IPS DF 19.7 (cell line): ENCODE data around the gene IL5RA.

Experiments
- DNase-seq: peaks from one replicate; pipeline ENCODE4 v3.0.0-alpha.2; 2013; ENCODE audit warnings: low read depth, low spot score

Gene IL5RA, protein sequence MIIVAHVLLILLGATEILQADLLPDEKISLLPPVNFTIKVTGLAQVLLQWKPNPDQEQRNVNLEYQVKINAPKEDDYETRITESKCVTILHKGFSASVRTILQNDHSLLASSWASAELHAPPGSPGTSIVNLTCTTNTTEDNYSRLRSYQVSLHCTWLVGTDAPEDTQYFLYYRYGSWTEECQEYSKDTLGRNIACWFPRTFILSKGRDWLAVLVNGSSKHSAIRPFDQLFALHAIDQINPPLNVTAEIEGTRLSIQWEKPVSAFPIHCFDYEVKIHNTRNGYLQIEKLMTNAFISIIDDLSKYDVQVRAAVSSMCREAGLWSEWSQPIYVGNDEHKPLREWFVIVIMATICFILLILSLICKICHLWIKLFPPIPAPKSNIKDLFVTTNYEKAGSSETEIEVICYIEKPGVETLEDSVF

DNA sequence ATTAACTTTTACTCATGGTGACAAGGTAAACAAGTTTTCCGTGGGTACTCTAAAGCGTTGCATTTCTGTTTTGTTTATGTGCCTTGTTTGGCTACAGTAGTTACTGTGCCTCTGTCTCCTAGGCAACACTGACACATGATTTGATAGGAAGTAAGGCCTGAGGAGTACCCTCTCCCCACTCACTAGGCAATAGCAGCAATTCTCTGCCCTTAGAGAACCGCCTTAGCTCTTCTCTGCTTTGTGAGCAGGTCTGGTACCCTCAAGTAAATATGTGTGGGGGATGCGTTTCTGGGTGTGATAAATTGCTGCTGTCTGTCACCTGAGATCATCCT is at the start of gene IL5RA:
Gene IL5RA, minus strand, starts transcription at position 76 of the 332 bp plus-strand sequence. CDS start 5,390 bp downstream, outside the sequence.
- DNase-seq: no peak

DNA sequence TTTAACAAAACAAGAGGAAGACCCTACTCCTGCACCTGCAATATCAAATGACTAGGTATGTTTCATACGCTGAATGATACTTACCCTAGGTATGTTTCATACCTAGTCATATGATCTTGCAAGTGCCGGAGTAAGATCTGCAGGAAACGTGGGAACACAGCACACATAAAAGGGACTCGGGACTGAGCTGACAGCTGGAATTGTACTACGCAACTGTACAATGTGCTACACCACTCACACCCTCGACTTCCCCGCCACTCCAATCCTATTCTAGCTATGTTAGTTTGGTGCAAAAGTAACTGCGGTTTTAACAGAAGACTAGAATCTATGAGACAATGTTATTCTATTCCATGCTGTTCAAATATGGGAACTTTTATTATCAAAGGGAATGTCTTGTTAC is 47.3 kb upstream of the IL5RA start:
- DNase-seq: no peak

DNA sequence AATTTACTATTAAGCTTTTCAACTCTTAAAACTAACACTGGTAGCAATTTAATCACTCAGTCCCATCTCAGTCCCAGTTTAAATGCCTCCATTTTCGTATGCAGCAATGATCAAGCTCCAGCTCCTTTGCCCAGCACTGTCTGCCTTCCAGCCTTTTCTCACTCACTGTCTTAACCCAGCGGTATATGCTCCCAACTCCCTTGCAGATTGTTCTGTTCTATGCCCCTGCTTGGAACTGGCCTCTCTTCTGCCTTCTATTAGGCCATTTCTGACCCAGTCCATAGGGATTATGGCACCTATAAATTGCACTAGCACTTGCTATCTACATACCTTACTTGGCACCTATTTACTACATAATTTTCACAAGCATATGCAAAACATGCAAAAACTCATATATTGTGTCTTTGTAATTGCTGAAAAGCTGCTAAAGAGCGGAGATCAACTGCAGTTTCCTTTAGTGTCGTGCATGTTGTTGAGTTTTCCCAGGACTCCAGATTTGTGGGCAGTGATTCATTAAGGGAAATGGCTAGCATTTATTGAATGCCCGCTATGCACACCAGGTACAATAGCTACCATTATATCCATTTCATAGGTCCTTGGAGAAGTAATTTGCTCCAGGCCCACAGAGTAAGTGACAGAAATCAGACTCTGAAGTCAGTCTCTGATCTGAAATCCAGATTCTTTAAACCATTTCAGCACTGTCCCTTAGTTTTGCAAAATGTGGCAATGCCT is 44.9 kb upstream of the IL5RA start:
- DNase-seq: no peak

DNA sequence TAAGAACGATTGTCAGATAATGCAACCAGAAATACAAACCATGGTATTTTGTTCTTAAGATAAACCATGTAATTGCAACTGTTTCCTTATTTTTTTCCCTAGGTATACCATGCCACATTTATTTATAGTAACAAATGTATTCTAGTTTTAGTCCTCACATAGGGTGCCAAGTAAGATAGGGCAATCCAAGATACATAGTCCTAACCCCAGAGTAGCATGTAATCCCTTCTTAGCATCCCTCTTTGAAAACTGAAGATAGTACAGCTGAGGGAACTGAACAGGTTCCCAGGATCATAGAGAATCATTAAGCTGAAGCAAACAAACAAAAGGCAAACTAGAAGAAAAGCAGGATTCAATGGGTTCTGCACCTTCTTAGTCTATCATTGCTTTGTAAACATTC is 41.3 kb upstream of the IL5RA start:
- DNase-seq: no peak

DNA sequence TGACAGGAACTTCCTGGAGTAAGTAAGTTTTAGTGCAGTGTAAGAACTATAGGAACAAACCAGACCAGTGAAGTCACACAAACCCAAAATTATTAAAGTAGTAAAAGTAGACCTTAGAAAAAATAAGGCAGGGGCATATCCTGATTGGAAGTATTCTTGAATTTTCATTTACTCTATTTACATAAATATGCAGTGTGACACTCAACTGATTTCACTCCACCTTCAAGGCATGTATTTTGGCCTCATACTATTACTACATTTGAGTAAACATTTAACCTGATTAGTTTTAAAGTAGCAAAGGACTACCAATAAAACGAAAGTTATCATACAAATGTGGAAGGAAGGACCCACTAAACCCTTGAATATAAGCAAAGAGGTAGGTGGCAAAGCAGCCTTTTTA is 39.4 kb upstream of the IL5RA start:
- DNase-seq: no peak

DNA sequence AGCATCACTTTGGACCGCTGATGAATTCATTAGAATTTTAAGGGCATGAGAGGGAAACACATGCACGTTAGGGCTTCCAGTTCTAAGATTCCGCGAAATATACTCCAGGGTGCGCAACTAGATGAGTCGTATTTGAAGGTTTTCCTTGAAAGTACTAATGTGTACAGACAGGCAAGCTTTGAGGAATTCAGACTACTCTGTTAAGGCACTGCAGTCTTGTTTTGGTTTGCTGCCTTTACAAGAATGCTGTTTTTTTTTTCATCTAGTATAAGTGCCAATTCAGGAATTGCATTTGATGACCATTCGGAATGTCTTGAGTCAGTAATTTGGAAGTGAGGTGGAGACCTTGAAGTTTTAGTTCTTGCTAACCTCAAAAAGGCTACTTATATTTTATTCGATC is 35.7 kb upstream of the IL5RA start:
- DNase-seq: no peak

DNA sequence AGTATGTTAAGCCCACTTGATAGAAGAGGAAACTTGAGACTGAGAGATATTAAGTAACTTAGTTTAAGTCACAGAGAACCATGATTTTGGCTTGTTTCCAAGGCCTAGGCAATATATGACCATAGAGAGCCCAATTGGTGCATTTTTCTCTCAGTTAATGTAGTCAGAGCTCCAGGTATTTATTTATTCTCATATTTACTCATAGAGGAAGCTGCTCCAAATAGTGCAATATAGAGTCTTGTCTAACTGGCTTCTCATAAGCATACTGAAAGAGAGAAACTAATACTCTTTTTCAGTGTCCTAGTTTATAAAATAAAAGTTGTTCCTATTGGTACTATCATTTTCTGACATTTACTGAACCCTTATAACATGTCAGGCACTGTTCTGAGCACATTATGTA is 31.8 kb upstream of the IL5RA start:
- no peak for DNase-seq

DNA sequence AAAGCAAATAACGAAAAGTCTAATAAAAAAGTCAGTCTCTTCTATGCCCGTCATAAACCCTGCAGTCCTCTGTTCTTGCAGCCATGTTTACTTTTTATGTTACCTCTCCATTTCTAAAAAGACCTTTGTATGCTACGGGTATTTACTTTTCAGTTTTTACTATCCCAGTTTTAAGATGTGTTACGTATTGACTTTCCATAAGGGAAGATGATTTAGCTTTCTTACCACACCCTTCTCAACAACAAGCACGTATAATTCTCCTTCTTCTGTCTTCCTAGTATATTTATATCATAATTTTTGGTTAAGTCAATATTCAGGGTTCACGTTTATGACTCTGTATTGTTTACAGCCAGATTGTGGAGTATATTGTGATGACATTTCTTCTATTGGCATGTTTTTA is 27.4 kb upstream of the IL5RA start:
- DNase-seq: no peak

DNA sequence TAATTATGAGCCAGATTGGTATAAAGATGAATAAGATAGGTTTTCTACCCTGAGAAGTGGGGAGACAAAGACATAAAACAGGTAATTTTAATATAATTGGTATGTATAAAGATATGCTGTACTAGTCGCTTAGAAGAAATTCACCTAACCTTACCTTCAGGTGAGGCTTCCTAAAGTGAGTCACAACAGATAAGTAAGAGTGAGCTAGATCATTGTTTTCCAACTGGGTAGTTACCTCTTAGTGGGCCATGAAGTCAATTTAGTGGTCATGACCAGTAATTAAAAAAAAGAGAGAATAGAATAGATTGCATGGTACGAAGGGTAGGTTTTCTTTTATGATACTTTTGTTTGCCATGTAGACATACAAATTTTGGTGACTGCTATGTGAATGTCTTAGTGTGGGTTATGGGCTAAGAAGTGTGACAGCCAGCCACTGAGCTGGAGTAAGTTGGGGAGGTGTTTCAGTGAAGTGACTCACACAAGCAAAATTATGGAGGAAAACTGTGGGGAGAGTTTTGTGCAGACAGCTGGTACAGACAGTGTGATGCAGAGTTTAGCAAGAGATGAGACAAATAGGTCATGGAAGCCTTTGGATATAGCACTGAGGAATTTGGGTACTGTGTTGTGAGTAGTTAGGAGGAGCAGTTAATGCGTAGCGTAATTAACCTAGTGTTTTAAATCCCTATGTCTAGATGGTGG is 24.7 kb upstream of the IL5RA start:
- DNase-seq: no peak

DNA sequence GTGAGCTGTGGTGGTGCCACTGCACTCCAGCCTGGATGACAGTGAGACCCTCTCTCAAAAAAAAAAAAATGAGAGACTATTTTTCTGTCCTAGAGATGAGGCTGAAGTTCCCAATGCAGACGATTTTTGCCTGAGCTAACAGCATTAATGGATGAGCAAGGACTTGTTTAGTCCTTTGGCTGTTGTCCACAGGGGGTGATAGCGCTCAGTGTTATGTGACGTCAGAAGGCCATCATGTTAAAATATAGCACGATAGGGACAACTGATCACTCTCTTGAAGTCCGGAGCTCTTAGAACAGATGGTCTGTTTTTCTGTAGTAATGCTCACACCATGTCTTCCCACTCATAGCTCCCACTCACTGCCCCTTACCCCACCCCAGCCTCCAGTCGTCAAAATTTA is 23.3 kb upstream of the IL5RA start:
- no peak for DNase-seq

DNA sequence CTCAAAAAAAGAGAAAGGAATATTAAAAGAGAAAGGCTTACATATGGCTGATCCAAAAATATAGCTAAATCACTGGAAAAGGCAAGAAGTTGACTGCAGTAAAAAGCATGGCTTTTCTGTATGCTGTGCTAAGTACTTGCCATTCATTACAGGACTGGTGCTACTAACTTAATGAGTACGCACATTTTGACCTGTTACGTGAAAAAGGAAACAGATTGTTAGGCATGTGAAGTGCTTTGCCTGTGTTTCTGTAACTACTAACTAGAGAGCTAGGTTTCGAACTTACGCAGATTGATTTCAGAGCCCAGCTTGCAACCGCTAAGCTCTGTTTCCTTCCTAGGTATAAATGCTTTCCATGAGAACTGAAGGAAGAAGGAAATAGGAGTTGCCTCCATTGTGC is 19.4 kb upstream of the IL5RA start:
- DNase-seq: no peak

DNA sequence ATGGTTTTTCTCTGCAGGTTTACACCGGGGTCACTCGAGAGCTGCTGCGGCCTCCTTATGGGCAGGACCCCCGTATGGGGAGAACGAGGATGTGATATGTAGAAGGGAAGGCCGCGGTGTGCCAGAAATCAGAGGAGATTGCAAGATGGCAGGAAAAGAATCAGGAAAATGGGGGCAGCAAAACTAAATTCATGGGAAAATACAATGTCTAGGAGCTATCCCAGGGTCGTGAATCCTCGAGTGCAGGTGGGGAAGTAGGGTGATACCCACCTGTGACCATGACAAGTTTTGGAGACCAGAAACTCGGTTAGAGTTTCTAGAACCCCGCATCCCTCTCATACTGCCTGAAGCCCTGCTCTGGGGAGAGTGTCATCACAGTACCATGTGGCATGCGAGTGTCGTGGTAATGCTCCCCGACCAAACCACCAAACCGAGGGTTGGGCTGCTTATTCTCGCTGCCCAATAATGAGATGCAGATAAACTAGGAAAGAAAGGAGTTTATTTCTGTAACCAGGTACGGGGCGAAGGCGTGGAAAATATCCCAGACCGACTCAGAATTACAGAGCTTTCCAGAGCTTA is 17.3 kb upstream of the IL5RA start:
- DNase-seq: no peak

DNA sequence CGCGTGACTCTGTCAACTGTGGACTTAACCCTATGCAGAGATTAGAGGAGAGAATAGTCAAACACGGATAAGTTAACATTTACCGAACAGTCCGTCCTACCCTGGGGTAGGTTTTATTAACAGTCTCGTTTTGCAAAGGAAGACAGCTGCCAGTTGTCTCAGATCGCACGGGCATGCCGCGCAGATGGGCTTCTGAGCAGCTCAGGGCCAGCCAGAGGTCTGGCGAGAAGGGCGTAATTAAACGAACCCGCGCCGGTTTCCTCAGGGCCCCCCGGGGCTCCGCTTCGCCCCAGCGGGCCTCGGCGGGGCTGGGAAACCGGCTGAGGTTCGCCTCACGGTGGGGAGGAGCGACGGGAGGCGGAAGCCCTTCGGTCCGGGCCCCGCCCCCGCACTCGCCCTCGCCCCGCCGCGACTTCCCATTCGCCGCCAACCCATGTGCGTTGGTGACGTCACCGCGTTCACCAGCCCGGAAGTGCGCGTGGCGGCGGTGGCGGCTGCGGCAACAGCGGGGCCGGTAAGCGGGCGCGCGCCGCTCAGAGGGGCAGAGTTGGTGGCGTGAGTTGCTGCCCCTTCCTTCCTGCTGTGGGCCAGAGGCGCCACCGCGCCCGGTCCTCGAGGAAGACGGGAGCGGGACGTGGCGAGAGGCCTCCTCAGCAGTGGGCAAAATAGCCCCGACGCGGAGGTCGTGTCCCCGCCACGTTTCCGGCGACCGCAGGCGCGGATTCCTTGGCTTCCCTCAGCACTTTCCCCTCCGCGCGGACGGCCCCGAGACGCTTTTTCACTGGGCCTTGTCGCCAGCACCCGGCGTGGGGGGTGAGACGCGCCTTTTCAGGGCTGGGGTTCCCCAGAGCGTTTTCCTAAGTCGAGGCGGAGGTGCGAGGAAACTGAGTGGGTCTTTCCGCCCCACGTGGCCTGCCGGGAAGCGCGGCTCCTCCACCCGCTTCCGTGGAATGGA is 16.6 kb upstream of the IL5RA start, which contains the start of gene TRNT1:
Gene TRNT1, plus strand, starts transcription at position 464 of the 955 bp plus-strand sequence. CDS start 2,101 bp downstream, outside the sequence.
- DNase-seq: peak; percentile 38

DNA sequence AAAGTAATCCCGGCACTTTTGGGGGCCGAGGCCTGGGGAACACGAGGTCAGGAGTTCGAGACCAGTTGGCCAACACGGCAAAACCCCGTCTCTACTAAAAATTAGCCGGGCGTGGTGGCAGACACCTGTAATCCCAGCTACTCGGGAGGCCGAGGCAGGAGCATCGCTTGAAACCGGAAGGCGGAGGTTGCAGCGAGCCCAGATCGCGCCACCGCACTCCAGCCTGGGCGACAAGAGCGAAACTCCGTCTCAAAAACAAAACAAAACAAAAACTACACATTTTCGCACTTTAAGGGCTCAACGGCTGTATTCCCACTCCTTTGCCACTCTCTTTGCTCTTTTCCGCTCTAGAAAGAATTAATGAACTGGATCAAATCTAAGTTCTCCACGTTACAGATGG is 15.8 kb upstream of the IL5RA start:
- DNase-seq: no peak

DNA sequence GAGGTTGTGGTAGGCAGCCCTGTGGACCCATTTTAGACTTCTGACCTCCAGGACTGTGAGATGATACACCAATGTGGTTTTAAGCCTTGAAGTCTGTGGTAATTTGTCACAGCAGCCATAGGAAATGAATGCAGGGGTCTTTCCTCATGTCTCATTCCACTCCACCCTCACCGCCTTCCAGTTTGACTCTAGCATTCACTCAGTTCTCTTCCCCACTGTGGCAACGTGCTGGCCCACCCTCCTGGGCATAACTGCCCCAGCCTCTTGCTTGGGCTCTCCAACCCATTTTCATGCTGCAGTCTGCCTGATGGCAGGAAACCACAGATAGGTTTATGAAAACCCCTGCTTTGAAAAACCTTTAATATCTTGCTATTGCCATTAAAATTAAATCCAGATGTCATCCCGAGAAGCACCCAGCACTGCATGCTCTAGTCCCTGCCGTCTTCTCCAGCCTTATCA is 9.2 kb upstream of the IL5RA start:
- DNase-seq: no peak

DNA sequence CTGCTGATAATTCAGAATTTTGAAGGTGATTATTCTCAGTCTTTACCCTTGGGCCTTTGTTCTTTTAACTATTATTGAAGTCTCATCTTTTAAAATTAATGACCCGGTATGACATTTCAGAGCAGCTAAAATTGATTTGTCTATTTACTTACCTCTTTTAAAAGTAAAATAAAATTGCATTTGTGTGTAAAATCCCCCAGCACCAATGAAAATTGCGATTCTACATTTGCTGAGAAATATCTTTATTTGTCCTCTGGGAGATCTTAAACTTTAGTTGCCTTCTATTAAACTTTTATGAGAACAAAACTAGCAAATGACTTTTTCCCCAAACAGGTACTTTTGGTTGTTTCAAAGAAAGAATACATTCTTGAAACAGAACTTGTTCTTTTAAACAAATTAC is 7.5 kb upstream of the IL5RA start:
- DNase-seq: no peak

DNA sequence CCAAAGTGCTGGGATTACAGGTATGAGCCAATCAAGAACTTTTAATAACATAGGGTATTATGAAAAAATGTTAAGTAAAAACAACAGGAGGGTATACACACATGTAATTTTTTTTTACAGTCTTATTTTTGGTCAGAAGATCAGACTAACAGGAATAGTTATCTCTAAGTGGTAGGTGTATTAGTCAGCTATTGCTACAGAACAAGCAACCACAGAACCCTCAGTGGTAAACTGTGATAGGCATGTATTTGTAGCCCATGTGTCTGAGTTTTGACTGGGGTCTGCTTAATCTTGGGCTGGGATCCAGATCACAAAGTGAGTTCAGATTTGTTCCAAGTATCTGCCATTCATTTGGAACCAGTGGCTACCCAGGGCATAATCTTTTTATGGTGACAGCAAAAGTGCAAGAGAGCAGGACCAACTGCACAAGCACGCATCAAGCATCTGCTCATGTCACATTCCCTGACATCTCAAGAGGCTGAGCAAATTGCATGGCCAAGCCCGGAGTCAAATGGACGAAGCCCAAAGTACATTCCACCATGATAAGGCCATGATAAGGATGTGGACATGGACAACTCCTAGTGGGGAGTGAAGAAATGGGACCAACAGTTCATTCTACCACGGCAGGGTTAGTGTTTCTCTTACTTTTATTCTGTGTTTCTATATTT is 3.0 kb upstream of the IL5RA start:
- no peak for DNase-seq

DNA sequence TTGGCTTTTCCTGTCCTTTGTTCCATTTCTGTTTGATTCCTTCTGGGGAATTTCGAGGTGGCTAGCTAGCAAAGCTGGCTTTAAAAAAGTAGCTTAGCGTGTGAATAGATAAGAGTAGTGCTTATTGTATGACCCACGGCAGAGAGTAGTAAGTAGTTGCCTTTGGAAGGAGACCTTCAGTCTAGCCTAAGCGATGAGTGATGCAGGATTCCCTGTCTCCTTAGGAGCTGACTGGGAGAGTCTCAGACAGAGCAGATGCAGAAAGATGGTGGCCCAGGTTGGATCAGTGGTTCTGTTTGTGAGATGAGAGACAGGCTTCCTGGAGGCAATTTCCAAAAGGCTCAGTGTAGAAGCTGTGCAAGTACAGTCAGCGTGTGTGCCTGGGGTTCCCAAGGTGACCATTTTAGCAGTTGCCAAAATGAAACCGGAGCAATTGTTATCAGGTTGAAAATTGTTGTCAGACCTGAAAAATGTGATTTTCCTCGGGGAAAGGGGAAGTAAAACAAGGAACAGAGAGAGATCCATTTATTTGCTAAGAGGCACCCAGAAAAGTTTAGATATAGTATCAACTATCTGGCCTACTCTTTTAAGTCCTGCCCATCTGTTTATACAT is 681 bp upstream of the IL5RA start:
- DNase-seq: no peak

DNA sequence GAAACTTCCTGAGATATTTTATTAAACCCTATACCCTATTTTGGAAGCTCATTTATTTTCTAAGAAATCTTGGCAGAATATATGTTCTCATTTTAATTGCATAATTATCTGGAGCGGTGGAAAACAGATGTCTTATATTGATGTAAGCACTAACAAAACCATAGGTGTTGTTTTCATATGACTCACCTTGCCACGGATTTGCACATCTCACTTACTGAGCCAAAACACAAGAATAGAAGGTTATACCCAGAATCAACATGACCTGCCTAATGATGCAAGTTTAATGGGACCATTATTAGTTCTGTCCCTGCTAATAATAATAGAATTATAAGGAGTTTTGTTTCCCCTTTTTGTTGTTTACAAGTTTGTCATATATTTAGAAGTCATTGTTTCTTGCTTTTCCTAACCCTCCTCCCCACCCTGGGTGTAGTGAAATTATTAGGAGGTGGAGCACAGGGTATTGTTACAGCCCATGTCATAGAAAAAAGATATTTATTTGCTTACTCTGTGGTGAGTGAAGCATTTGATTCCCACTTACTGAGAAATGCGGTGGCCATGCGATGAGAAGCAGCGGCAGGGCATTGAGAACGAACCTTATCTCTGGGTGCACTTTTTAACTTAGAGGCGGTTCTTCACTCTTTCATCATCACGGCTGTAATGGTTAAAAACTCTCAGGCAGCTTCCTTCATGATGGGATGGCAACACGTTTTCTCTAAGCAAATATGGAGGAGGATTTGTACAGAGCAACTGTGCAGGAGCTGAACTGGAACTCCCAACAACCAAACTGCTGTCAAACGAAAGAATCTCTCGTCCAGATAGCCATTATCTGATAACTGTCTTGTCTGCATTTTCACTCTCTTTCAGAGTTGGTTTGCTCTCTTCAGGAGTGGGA is 521 bp downstream of the IL5RA start:
- no peak for DNase-seq
